ENCODE data around the gene IGLL5. TPM values are rescaled to one million over a fixed set of nuclear protein-coding genes. Genes with fewer than 3 reads are reported as not detected.

The IGLL5 gene
- total RNA-seq, 4 donors from 2014 or later = 1.1 to 35.5 (median 6.0) TPM; not detected in 1

GRCh38 chr22:22923930-22924329 is 36.3 kb downstream of the IGLL5 start:
- Histone ChIP-seq H3K27ac (no peak overlapping the region), H3K9me3 (no peaks in the 10 kb centered on the region), H3K36me3 (no peaks in the 10 kb centered on the region), H3K4me1 (peaks cover 0 to 7% (median 2%) of the 10 kb centered on the region in 4 donors), H3K4me3 (no peak overlapping the region), H3K27me3 (no peaks in the 10 kb centered on the region)
- no peak for DNase-seq
- TF ChIP-seq POLR2A (IDR thresholded peaks at IDR 0.05) (no peak), CTCF (IDR thresholded peaks at IDR 0.05) (no peak)

- Histone ChIP-seq H3K27me3 (no peaks in the 10 kb centered on the region), H3K9me3 (no peaks in the 10 kb centered on the region), H3K36me3 (no peaks in the 10 kb centered on the region), H3K4me3 (no peak overlapping the region), H3K27ac (no peak overlapping the region), H3K4me1 (peaks cover 0 to 13% (median 2%) of the 10 kb centered on the region in 4 donors)
- DNase-seq = no peak
- no peak for TF ChIP-seq POLR2A (IDR thresholded peaks at IDR 0.05)
- TF ChIP-seq CTCF (IDR thresholded peaks at IDR 0.05) = no peak
Observed at GRCh38 chr22:22924369-22925145, 36.9 kb downstream of the IGLL5 start.

- Histone ChIP-seq H3K9me3 (no peaks in the 10 kb centered on the region), H3K4me3 (no peak overlapping the region), H3K27ac (no peak overlapping the region), H3K36me3 (no peaks in the 10 kb centered on the region), H3K27me3 (no peaks in the 10 kb centered on the region), H3K4me1 (peaks cover 0 to 20% (median 2%) of the 10 kb centered on the region in 4 donors)
- TF ChIP-seq POLR2A (IDR thresholded peaks at IDR 0.05) = no peak
- no peak for TF ChIP-seq CTCF (IDR thresholded peaks at IDR 0.05)
- DNase-seq = no peak
Observed at GRCh38 chr22:22925146-22925804, 37.7 kb downstream of the IGLL5 start.

- Histone ChIP-seq H3K27ac (no peak overlapping the region), H3K4me3 (no peak overlapping the region), H3K36me3 (no peaks in the 10 kb centered on the region), H3K4me1 (peaks cover 0 to 24% (median 2%) of the 10 kb centered on the region in 4 donors), H3K27me3 (no peaks in the 10 kb centered on the region), H3K9me3 (no peaks in the 10 kb centered on the region)
- TF ChIP-seq CTCF (IDR thresholded peaks at IDR 0.05) (no peak), POLR2A (IDR thresholded peaks at IDR 0.05) (no peak)
- DNase-seq = no peak
Observed at GRCh38 chr22:22925805-22926369, 38.3 kb downstream of the IGLL5 start.

GRCh38 chr22:22926370-22927195 is 39.0 kb downstream of the IGLL5 start:
- Histone ChIP-seq H3K4me3 (no peak overlapping the region), H3K4me1 (peaks cover 0 to 31% (median 4%) of the 10 kb centered on the region in 4 donors), H3K27me3 (no peaks in the 10 kb centered on the region), H3K36me3 (no peaks in the 10 kb centered on the region), H3K27ac (no peak overlapping the region), H3K9me3 (no peaks in the 10 kb centered on the region)
- no peak for DNase-seq
- TF ChIP-seq POLR2A (IDR thresholded peaks at IDR 0.05) (no peak), CTCF (IDR thresholded peaks at IDR 0.05) (no peak)

All from Peyer's patch (tissue), 4 donors.